Dendritic cell treated with granulocyte-macrophage colony-stimulating factor and Interleukin-4, amounts not matched to agents 40 ng/mL and 50 ng/mL, for 4 days (primary cell): ENCODE data around the gene SLCO1A2.

Experiments
- H3K27ac Mint-ChIP-seq: one replicate; pipeline ENCODE4 v1.8.0; 2022; ENCODE audit warnings: mild to moderate bottlenecking, mixed read lengths
- H3K27me3 Mint-ChIP-seq: one replicate; pipeline ENCODE4 v1.8.0; 2022; ENCODE audit warnings: mild to moderate bottlenecking, mixed read lengths
- H3K36me3 Mint-ChIP-seq: one replicate; pipeline ENCODE4 v1.8.0; 2022; ENCODE audit warnings: low read depth, mixed read lengths
- H3K4me1 Mint-ChIP-seq: one replicate; pipeline ENCODE4 v1.8.0; 2022; ENCODE audit warnings: low read depth, mixed read lengths
- H3K4me3 Mint-ChIP-seq: one replicate; pipeline ENCODE4 v1.8.0; 2022; ENCODE audit warnings: mild to moderate bottlenecking, moderate library complexity, mixed read lengths
- H3K9me3 Mint-ChIP-seq: one replicate; pipeline ENCODE4 v1.8.0; 2022; ENCODE audit warnings: mixed read lengths
- intact Hi-C: fragments of 100-400 bp; cut with micrococcal nuclease; formaldehyde crosslinking; loops from one replicate; pipeline ENCODE4 v1.15.0; 2022

The SLCO1A2 gene

GRCh38 chr12:21341769-21342168 is 7.1 kb upstream of the SLCO1A2 start:
- Mint-ChIP-seq H3K27me3 (no peaks in the 10 kb centered on the region), H3K36me3 (no peaks in the 10 kb centered on the region), H3K4me3 (no peak overlapping the region), H3K27ac (no peak overlapping the region), H3K9me3 (no peaks in the 10 kb centered on the region), H3K4me1 (no peaks in the 10 kb centered on the region)
- intact Hi-C loops, result no loop called here

GRCh38 chr12:21340403-21340802 is 5.7 kb upstream of the SLCO1A2 start:
- H3K4me3 Mint-ChIP-seq, result no peak overlapping the region
- no peaks in the 10 kb centered on the region for H3K4me1 Mint-ChIP-seq
- intact Hi-C loops, result no loop called here
- H3K27me3 Mint-ChIP-seq, result no peaks in the 10 kb centered on the region
- no peak overlapping the region for H3K27ac Mint-ChIP-seq
- H3K9me3 Mint-ChIP-seq, result no peaks in the 10 kb centered on the region
- no peaks in the 10 kb centered on the region for H3K36me3 Mint-ChIP-seq

DNA sequence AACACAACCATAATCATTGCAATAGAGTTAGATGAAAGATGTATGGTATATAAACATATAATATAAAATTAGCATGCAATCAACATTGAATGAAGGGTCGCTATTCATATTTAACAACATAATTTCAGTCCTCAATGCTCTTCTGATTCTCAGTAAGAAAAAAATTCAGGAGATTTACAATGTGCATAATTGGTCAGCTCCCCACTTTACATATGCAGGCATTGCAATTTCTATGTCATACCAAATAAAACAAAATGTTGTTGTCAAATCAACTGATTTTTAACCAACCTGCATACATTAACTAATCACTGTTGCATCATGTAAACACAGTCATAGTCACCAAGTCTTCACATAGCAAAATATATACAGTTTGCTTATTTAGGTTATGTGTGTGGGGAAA is 5.2 kb upstream of the SLCO1A2 start:
- Mint-ChIP-seq H3K36me3 (no peaks in the 10 kb centered on the region), H3K4me1 (no peaks in the 10 kb centered on the region)
- intact Hi-C loops, result no loop called here

DNA sequence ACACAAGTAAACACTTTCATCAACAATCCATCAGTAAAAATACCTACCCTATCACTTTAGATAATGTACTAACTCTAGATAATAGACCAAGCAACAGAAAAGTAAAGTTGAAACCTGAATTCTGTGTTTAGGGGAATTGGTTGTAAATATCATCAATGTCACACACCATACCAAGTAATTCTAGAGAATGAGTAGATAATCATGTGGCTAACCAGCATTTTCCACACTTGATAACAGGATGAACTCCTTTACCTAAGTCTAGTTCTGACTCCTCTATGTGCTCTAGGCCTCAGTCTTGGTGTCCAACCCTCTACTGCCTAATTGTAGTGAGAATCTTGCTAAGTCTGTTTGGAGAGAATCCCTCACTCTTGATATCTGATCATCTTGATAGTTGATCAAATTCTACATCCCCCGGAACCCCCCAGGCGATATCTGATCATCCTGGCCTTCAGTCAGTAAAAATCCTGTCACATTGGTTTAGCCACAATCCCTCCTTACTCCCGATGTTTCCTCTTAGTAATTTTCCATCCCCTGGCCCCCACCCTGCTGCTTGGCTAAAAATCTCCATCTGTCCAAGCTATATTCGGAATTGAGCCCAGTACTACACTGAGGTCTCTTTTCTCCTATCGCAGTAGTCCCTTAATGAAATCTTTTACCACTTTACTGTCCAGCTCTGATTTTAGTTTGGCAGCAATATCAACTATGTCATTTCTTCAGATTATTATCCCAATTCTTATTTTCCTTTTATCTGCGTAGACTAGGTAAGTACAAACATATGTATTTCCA is 3.4 kb upstream of the SLCO1A2 start:
- Mint-ChIP-seq H3K4me3 (no peak overlapping the region), H3K36me3 (no peaks in the 10 kb centered on the region), H3K9me3 (no peaks in the 10 kb centered on the region), H3K27ac (no peak overlapping the region), H3K4me1 (no peaks in the 10 kb centered on the region), H3K27me3 (no peaks in the 10 kb centered on the region)
- intact Hi-C loops, result no loop called here

More for the DNA sequence above, 5.2 kb upstream of the SLCO1A2 start:
- Mint-ChIP-seq H3K4me3 (no peak overlapping the region), H3K27ac (no peak overlapping the region), H3K9me3 (no peaks in the 10 kb centered on the region), H3K27me3 (no peaks in the 10 kb centered on the region)

GRCh38 chr12:21337453-21337852 is 2.7 kb upstream of the SLCO1A2 start:
- H3K4me1 Mint-ChIP-seq, result no peaks in the 10 kb centered on the region

DNA sequence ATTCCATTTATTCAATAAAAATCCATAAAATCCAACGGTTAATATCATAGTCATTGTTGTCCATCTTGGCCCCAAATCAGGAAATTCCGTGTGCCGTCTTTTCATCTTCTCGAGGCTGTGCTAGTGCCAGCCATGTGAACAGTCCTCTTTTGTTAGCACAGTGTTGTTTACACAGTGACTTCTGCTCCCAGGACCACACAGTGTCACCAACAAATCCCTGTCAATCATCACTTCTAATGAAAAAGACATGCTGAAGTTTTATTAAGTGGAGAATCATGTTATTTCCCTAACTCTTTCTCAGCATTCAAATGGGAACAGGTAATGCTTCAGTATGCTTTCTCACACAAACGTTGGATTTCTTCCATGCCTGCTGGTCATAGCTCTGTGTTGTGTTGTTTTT is 1.9 kb upstream of the SLCO1A2 start:
- Mint-ChIP-seq H3K4me1 (no peaks in the 10 kb centered on the region), H3K36me3 (no peaks in the 10 kb centered on the region), H3K27me3 (no peaks in the 10 kb centered on the region), H3K9me3 (peaks cover 5% of the 10 kb centered on the region), H3K27ac (no peak overlapping the region), H3K4me3 (no peak overlapping the region)
- intact Hi-C loops, result no loop called here

More at GRCh38 chr12:21337453-21337852, 2.7 kb upstream of the SLCO1A2 start:
- intact Hi-C loops, result no loop called here
- Mint-ChIP-seq H3K27me3 (no peaks in the 10 kb centered on the region), H3K4me3 (no peak overlapping the region), H3K9me3 (no peaks in the 10 kb centered on the region), H3K36me3 (no peaks in the 10 kb centered on the region), H3K27ac (no peak overlapping the region)

GRCh38 chr12:21330682-21331253 is 3.9 kb downstream of the SLCO1A2 start:
- Mint-ChIP-seq H3K9me3 (peaks cover 52% of the 10 kb centered on the region), H3K4me3 (no peak overlapping the region), H3K27me3 (no peaks in the 10 kb centered on the region), H3K4me1 (no peaks in the 10 kb centered on the region), H3K36me3 (no peaks in the 10 kb centered on the region), H3K27ac (no peak overlapping the region)
- intact Hi-C loops, result no loop called here

DNA sequence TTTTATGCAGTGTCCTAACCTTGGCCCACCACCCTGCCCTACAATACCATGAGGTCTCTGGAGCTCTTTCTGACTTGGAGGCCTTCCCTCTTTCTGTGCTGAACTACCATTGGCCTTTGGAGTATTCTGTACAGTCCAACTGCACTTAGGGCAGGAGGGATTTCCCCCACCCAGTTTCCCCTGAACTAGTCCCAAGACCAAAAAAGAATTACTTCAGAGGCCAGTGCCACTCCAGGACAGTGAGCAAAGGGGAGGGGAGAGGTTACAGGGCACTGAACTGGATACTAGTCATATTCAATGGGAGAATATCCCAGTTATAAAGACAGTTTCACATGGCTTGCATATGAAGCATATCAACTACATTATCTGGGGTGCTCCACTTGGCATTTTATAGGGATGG is 6.1 kb downstream of the SLCO1A2 start:
- Mint-ChIP-seq H3K9me3 (peaks cover 54% of the 10 kb centered on the region), H3K27ac (no peak overlapping the region), H3K27me3 (no peaks in the 10 kb centered on the region), H3K36me3 (no peaks in the 10 kb centered on the region), H3K4me3 (no peak overlapping the region), H3K4me1 (no peaks in the 10 kb centered on the region)
- intact Hi-C loops, result no loop called here

DNA sequence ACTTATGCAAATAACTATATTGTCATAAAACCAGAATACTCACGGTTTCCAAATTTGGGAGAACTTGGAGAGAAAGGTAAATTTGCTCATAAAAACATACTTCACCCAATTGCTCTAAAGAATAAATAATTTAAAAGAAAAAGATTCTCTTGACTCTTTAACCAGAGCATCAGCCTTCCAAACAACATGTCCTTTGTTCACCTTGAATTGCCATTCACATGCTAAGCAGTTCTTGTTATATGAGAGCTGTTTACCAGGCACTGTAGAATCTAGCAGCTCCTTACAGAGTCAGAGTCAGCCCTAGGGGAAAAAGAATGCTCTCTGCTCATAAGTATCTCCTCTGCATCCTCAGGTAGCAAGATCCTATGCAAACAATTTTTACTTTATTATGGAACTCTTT is 10.2 kb downstream of the SLCO1A2 start:
- no peaks in the 10 kb centered on the region for H3K27me3 Mint-ChIP-seq
- H3K4me1 Mint-ChIP-seq, result no peaks in the 10 kb centered on the region
- intact Hi-C loops, result no loop called here
- peaks cover 38% of the 10 kb centered on the region for H3K9me3 Mint-ChIP-seq
- no peaks in the 10 kb centered on the region for H3K36me3 Mint-ChIP-seq
- no peak overlapping the region for H3K27ac Mint-ChIP-seq
- H3K4me3 Mint-ChIP-seq, result no peak overlapping the region

DNA sequence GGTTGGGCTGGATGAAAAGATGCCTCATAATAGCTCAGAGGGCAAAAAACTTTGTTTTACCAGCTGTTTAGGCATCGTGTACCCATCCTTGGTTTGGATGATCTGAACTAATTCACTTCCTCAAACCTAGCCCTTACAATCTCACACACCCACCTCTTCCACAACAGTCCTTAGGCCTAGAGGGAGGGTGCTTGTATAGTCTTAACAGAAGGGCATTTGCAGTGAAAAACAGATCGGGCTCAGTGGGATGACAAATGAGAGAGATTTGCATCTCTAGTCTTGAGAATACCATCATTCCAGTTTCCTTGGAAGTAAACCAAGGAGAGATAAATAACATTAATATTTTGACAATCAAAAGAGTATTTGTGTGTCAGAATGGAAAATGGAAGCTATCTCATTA is 11.0 kb downstream of the SLCO1A2 start:
- no peaks in the 10 kb centered on the region for H3K36me3 Mint-ChIP-seq
- no peaks in the 10 kb centered on the region for H3K4me1 Mint-ChIP-seq
- H3K27ac Mint-ChIP-seq, result no peak overlapping the region
- peaks cover 30% of the 10 kb centered on the region for H3K9me3 Mint-ChIP-seq
- no peaks in the 10 kb centered on the region for H3K27me3 Mint-ChIP-seq
- intact Hi-C loops, result no loop called here
- H3K4me3 Mint-ChIP-seq, result no peak overlapping the region

GRCh38 chr12:21308785-21309184 is 25.9 kb downstream of the SLCO1A2 start:
- intact Hi-C loops, result no loop called here
- Mint-ChIP-seq H3K9me3 (no peaks in the 10 kb centered on the region), H3K27me3 (peaks cover 4% of the 10 kb centered on the region), H3K36me3 (no peaks in the 10 kb centered on the region), H3K27ac (no peak overlapping the region), H3K4me1 (no peaks in the 10 kb centered on the region), H3K4me3 (no peak overlapping the region)

GRCh38 chr12:21305661-21306060 is 29.1 kb downstream of the SLCO1A2 start:
- Mint-ChIP-seq H3K27me3 (peaks cover 4% of the 10 kb centered on the region), H3K9me3 (no peaks in the 10 kb centered on the region), H3K4me1 (peaks cover 7% of the 10 kb centered on the region), H3K4me3 (no peak overlapping the region), H3K36me3 (no peaks in the 10 kb centered on the region), H3K27ac (no peak overlapping the region)
- intact Hi-C loops, result no loop called here

DNA sequence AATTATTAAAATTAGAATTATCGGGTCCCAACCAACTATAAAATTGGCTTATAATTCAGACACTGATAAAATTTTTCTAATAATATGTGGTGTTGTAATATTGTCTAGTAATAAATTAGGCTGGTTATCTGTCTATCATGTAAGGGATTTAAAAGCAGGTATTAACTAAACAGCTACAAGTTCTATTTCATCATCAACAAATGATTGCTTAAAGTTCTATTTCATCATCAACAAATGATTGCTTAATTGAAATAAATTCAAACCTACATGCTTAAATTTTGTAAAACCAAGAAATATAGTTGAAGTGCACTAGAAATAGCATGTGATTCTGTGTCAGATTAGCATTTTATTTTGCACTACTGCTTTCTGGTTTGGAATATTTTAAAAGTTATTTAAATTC is 34.1 kb downstream of the SLCO1A2 start:
- no peaks in the 10 kb centered on the region for H3K27me3 Mint-ChIP-seq
- H3K4me3 Mint-ChIP-seq, result no peak overlapping the region
- intact Hi-C loops, result no loop called here
- no peaks in the 10 kb centered on the region for H3K9me3 Mint-ChIP-seq
- H3K27ac Mint-ChIP-seq, result no peak overlapping the region
- no peaks in the 10 kb centered on the region for H3K36me3 Mint-ChIP-seq
- peaks cover 17% of the 10 kb centered on the region for H3K4me1 Mint-ChIP-seq

DNA sequence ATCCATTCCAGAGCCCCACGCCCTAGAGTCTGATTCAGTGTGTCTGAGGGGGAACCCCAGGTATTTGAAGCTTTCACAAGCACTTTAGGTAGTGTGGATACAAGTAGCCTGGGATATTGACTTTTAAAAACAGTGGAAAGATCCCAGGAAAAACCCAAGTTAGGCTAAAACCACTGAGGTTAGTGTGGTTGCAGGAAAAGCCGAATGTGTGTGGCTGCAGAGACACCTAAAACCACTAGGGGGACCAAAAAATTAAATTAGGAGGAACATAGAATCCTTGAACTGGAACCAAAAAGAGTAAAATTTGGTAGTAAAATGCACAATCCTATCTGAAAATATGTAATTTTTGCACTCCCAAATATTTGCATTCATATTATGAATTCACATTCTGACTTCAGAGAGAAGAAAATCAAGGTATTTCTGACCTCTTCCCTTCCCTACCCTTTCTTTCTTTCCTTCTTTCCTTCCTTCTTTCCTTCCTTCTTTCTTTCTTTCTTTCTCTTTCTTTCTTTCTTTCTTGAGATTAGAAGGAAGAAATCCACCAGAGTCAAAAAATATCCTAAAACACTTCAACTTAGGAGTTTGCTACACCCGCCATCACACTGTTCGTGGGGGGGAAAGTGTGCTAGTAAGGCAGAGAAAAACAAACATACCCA is 37.8 kb downstream of the SLCO1A2 start:
- Mint-ChIP-seq H3K9me3 (no peaks in the 10 kb centered on the region), H3K4me1 (peaks cover 13% of the 10 kb centered on the region), H3K27me3 (no peaks in the 10 kb centered on the region), H3K36me3 (no peaks in the 10 kb centered on the region), H3K27ac (no peak overlapping the region), H3K4me3 (no peak overlapping the region)
- intact Hi-C loops, result loop anchor here (5.0 kb wide), 3 partner anchors 140 to 380 kb away; partner anchors contain the start of gene PYROXD1
